Cardiac atrium fibroblast (primary cell): Measurements from ENCODE around the gene SLC22A25. TPM values are rescaled to one million over a fixed set of nuclear protein-coding genes. Genes with fewer than 3 reads are reported as not detected.

ENCODE experiments used
- total RNA-seq: library from RNA; depleted of rRNA; stranded (reverse); fragments of >200 nt; gene quantifications from 2 replicates; pipeline ENCODE4 v1.2.3, GENCODE V29; 2015

SLC22A25 gene
- total RNA-seq = not detected in 2 replicates

GRCh38 chr11:63243533-63243932 is at the start of gene SLC22A25:
TSS of gene SLC22A25 (minus strand) at chr11:63243599. CDS start at chr11:63229652, 13,947 bp downstream.

Other genes with a start within 250 kb of the SLC22A25 start
- not detected in 2 replicates for gene SLC22A8, start 227.8 kb downstream of the SLC22A25 start, total RNA-seq
- not detected in 2 replicates for gene SLC22A24, start 99.4 kb downstream of the SLC22A25 start, total RNA-seq
- not detected in 2 replicates for gene SLC22A9, start 126.2 kb upstream of the SLC22A25 start, total RNA-seq
- gene PLAAT5, start 247.6 kb upstream of the SLC22A25 start, total RNA-seq = 0.16 TPM in 1 of 2 replicates, not detected in the other